A673 (cell line): ENCODE data around the gene MYH15. TPM values are rescaled to one million over a fixed set of nuclear protein-coding genes. Genes with fewer than 3 reads are reported as not detected.

Experiments used
- BruUV-seq: library from RNA; stranded (reverse); fragments of 400-500 nt; replicated peaks from 2 replicates; lab custom pipeline; 2021; lab: Mats Ljungman, UMichigan
- CTCF ChIA-PET: fragments of 300-600 bp; sonication (Branson Sonifier 250); formaldehyde crosslinking; loops from one replicate; lab custom pipeline; 2022; ENCODE audit warnings: antibody characterized with exemption; lab: Charles Lee
- POLR2A ChIA-PET: fragments of 300-600 bp; sonication (Branson Sonifier 250); formaldehyde crosslinking; loops from one replicate; lab custom pipeline; 2022; ENCODE audit warnings: antibody characterized with exemption; ENCODE audit not compliant: low non-redundant PET; lab: Charles Lee
- DNase-seq: peaks from one replicate; pipeline ENCODE4 v3.0.0-alpha.2; 2015; ENCODE audit warnings: low spot score
- H3K27ac ChIP-seq: fragments of 200-600 bp; sonication (generic); 2 replicates; pipeline ENCODE4 v1.5.1; 2016; ENCODE audit warnings: mixed run types, low read depth, mild to moderate bottlenecking, mixed read lengths, antibody characterized with exemption, low read length; ENCODE audit not compliant: poor library complexity, severe bottlenecking
- H3K27me3 ChIP-seq: fragments of 200-600 bp; sonication (generic); replicated peaks from 2 replicates; pipeline ENCODE4 v1.6.1; 2017; ENCODE audit warnings: mixed run types, low read depth, mild to moderate bottlenecking, mixed read lengths, antibody characterized with exemption, low read length; ENCODE audit not compliant: insufficient read depth, poor library complexity
- H3K36me3 ChIP-seq: fragments of 200-600 bp; sonication (generic); 2 replicates; pipeline ENCODE4 v1.6.1; 2016; ENCODE audit warnings: mixed run types, mild to moderate bottlenecking, mixed read lengths, antibody characterized with exemption, low read length; ENCODE audit not compliant: insufficient read depth, poor library complexity, severe bottlenecking
- H3K4me1 ChIP-seq: fragments of 200-600 bp; sonication (generic); 2 replicates; pipeline ENCODE4 v1.6.1; 2017; ENCODE audit warnings: mixed run types, mild to moderate bottlenecking, mixed read lengths, antibody characterized with exemption, low read length; ENCODE audit not compliant: insufficient read depth, poor library complexity, severe bottlenecking
- H3K4me3 ChIP-seq: fragments of 200-600 bp; sonication (generic); 2 replicates; pipeline ENCODE4 v1.5.1; 2016; ENCODE audit warnings: low read depth, mixed run types, mild to moderate bottlenecking, mixed read lengths, low read length; ENCODE audit not compliant: poor library complexity, severe bottlenecking
- H3K9me3 ChIP-seq: fragments of 200-600 bp; sonication (generic); 2 replicates; pipeline ENCODE4 v1.6.1; 2016; ENCODE audit warnings: mixed run types, low read depth, mild to moderate bottlenecking, mixed read lengths, antibody characterized with exemption, low read length; ENCODE audit not compliant: poor library complexity, severe bottlenecking
- EZH2 ChIP-seq: fragments of 200-600 bp; sonication (generic); IDR thresholded peaks from 2 replicates; pipeline ENCODE4 v1.6.1; 2017; ENCODE audit warnings: borderline replicate concordance, low read depth, mild to moderate bottlenecking, mixed read lengths, antibody characterized with exemption, low read length; ENCODE audit not compliant: poor library complexity, severe bottlenecking
- intact Hi-C: fragments of 100-400 bp; cut with micrococcal nuclease; formaldehyde crosslinking; loops from one replicate; pipeline ENCODE4 v1.10.0; 2022; ENCODE audit not compliant: unreplicated experiment
- total RNA-seq: library from RNA; stranded (reverse); gene quantifications from 2 replicates; pipeline ENCODE4 v1.2.3, GENCODE V29; 2021
- TF ChIP-seq, protein P1 (sequence below): fragments of 300-800, 200-600 bp; sonication (generic); conservative IDR thresholded peaks from 2 replicates; pipeline ENCODE4 v1.5.1; 2017; ENCODE audit warnings: low read depth, mild to moderate bottlenecking, antibody characterized with exemption, low read length, moderate library complexity, mixed read lengths

Gene MYH15
- total RNA-seq, 1 experiment from 2014 or later: 1.2 TPM

DNA sequence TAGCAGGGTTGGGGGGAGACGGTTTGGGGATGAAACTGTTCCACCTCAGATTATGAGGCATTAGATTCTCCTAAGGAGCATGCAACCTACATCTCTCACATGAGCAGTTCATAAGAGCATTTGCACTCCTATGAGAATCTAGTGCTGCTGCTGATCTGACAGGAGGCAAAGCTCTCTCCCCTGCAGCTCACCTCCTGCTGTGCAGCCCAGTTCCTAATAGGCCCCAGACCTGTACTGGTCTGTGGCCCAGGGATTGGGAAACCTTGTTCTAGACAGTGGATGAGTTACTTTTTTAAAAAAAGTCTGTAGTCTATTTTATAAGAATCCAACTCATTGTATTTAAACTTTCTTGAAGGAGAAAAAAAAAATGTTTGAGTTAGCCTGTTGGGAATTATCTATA, 114.1 kb downstream of the MYH15 start:
- Histone ChIP-seq H3K9me3 (no peaks in the 10 kb centered on the region), H3K27me3 (no peaks in the 10 kb centered on the region), H3K4me1 (no peaks in the 10 kb centered on the region), H3K27ac (no peak overlapping the region), H3K36me3 (no peaks in the 10 kb centered on the region), H3K4me3 (no peak overlapping the region)
- DNase-seq: no peak
- intact Hi-C loops: no loop called here
- TF ChIP-seq, protein P1, sequence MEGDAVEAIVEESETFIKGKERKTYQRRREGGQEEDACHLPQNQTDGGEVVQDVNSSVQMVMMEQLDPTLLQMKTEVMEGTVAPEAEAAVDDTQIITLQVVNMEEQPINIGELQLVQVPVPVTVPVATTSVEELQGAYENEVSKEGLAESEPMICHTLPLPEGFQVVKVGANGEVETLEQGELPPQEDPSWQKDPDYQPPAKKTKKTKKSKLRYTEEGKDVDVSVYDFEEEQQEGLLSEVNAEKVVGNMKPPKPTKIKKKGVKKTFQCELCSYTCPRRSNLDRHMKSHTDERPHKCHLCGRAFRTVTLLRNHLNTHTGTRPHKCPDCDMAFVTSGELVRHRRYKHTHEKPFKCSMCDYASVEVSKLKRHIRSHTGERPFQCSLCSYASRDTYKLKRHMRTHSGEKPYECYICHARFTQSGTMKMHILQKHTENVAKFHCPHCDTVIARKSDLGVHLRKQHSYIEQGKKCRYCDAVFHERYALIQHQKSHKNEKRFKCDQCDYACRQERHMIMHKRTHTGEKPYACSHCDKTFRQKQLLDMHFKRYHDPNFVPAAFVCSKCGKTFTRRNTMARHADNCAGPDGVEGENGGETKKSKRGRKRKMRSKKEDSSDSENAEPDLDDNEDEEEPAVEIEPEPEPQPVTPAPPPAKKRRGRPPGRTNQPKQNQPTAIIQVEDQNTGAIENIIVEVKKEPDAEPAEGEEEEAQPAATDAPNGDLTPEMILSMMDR: no peak
- TF ChIP-seq EZH2: no peak
- POLR2A ChIA-PET: no interaction called here
- BruUV-seq: no TSS peak
- CTCF ChIA-PET: no interaction called here

DNA sequence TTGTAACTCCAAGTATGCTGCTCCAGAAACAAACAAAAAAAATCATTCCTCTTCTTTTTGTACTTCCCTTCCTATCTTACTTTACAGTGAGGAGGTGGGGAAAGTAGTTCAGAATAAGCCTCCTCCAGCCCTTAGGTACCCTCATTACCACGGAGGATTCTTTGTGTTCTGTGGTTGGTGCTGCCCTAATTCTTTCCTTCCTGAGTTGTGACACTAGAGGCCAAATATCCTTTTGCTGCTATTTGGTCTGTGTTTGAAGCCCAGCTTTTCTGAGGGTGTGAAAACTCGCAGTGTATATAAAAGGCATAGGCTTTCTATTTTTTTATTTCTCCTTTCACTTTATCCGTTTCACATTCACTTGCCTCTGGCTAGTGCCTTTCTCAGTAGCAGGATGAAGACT, 115.8 kb downstream of the MYH15 start:
- Histone ChIP-seq H3K36me3 (no peaks in the 10 kb centered on the region), H3K4me3 (no peak overlapping the region), H3K27ac (no peak overlapping the region), H3K4me1 (no peaks in the 10 kb centered on the region), H3K27me3 (no peaks in the 10 kb centered on the region), H3K9me3 (no peaks in the 10 kb centered on the region)
- TF ChIP-seq, protein P1: no peak
- DNase-seq: no peak
- CTCF ChIA-PET: no interaction called here
- BruUV-seq: no TSS peak
- POLR2A ChIA-PET: no interaction called here
- intact Hi-C loops: no loop called here

DNA sequence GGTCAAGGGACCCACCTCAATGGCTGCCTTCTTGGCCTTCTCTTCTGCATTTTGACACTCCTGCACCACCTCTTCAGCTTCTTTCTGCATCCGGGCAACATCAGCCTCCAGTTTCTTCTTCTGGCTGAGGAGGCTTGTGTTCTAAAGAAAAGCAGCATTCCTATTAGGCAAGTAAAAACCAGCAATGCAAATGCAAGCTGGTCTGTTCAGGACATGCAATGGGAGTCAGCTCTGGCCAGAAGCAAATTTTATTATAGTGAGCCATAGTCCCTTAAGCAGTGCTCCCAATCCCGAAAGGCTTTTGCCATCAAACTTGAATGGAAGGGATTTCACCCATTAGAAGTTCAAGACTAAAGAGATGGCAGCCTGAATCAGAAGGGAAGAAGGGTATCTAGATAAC, 116.4 kb downstream of the MYH15 start:
- no peak overlapping the region for H3K27ac ChIP-seq
- no peaks in the 10 kb centered on the region for H3K9me3 ChIP-seq
- CTCF ChIA-PET: no interaction called here
- no peak for TF ChIP-seq EZH2
- no TSS peak for BruUV-seq
- H3K4me3 ChIP-seq: no peak overlapping the region
- H3K36me3 ChIP-seq: no peaks in the 10 kb centered on the region
- no peaks in the 10 kb centered on the region for H3K27me3 ChIP-seq
- intact Hi-C loops: no loop called here
- POLR2A ChIA-PET: no interaction called here
- H3K4me1 ChIP-seq: no peaks in the 10 kb centered on the region
- no peak for DNase-seq

DNA sequence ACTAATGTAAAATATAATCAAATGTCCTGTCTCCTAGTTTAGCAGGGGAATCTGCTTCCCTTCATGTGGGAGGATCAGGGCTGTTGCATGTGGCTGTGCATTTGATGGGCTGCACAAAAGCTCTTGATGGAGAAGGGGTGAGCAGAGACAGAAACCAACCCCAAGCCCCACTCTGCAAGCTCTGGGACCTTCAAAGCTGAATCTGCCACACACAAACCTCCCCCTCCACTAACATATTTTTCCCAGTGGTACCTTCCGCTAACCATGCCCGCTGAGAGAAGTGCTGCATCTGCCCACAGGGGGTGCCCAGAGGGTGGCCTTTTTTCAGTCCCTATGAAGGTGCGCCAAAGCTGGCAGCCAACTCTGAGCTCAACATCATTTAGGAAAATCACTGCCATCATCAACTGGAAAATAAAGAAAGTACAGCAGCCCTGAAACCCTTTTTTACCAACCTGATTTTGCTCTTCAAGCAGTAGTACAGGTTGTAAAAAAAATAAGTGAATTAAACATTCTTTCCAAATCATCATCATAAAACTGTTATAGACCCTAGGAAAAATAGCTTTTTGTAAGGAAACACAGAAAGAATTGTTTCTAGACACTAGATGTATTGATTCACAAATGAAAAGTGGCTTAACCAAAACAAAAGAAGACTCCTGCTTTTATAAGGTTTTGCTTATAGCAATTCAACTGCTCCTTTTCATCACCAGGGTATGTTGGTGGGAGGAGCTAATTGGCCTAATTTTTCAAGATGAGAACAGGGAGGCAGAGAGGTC, 117.1 kb downstream of the MYH15 start:
- ChIA-PET POLR2A (no interaction called here), CTCF (no interaction called here)
- H3K36me3 ChIP-seq: no peaks in the 10 kb centered on the region
- H3K9me3 ChIP-seq: no peaks in the 10 kb centered on the region
- no peak for TF ChIP-seq EZH2
- TF ChIP-seq, protein P1: no peak
- no peak for DNase-seq
- intact Hi-C loops: no loop called here
- no peaks in the 10 kb centered on the region for H3K27me3 ChIP-seq
- H3K4me1 ChIP-seq: no peaks in the 10 kb centered on the region
- no peak overlapping the region for H3K27ac ChIP-seq
- H3K4me3 ChIP-seq: no peak overlapping the region
- BruUV-seq: no TSS peak
